Smooth muscle cell (in vitro differentiated cells): Measurements from ENCODE around the gene UTP15. TPM values are rescaled to one million over a fixed set of nuclear protein-coding genes. Genes with fewer than 3 reads are reported as not detected.

Source experiments
- DNase-seq: peaks from one replicate; lab custom pipeline; 2025; ENCODE audit not compliant: unreplicated experiment; lab: John Stamatoyannopoulos, UW
- H2AFZ ChIP-seq: fragments of 200-600 bp; sonication (generic); 2 replicates; pipeline ENCODE4 v1.6.0; 2016; ENCODE audit warnings: antibody characterized with exemption, low read depth, mild to moderate bottlenecking
- H3F3A ChIP-seq: fragments of 200-600 bp; sonication (generic); 2 replicates; pipeline ENCODE4 v1.6.0; 2017; ENCODE audit warnings: antibody characterized with exemption, low read depth
- H3K27ac ChIP-seq: fragments of 200-600 bp; sonication (generic); 2 replicates; pipeline ENCODE4 v1.5.1; 2016; ENCODE audit warnings: low read depth, mild to moderate bottlenecking
- H3K27me3 ChIP-seq: fragments of 200-600 bp; sonication (generic); 2 replicates; pipeline ENCODE4 v1.6.1; 2016; ENCODE audit warnings: low read depth, mild to moderate bottlenecking
- H3K36me3 ChIP-seq: fragments of 200-600 bp; sonication (generic); 2 replicates; pipeline ENCODE4 v1.5.1; 2016; ENCODE audit warnings: low read depth
- H3K4me1 ChIP-seq: fragments of 200-600 bp; sonication (generic); 2 replicates; pipeline ENCODE4 v1.5.1; 2016; ENCODE audit warnings: low read depth
- H3K4me2 ChIP-seq: fragments of 200-600 bp; sonication (generic); 2 replicates; pipeline ENCODE4 v1.6.0; 2016; ENCODE audit warnings: mild to moderate bottlenecking
- H3K4me3 ChIP-seq: fragments of 200-600 bp; sonication (generic); 2 replicates; pipeline ENCODE4 v1.5.1; 2016; ENCODE audit warnings: mild to moderate bottlenecking
- H3K79me2 ChIP-seq: fragments of 200-600 bp; sonication (generic); 2 replicates; pipeline ENCODE4 v1.6.0; 2016; ENCODE audit warnings: low read depth, mild to moderate bottlenecking
- H3K9ac ChIP-seq: fragments of 200-600 bp; sonication (generic); 2 replicates; pipeline ENCODE4 v1.6.0; 2016; ENCODE audit warnings: low read depth
- H3K9me3 ChIP-seq: fragments of 200-600 bp; sonication (generic); replicated peaks from 2 replicates; pipeline ENCODE4 v1.5.1; 2016; ENCODE audit warnings: low read depth
- H4K20me1 ChIP-seq: fragments of 200-600 bp; sonication (generic); 2 replicates; pipeline ENCODE4 v1.6.0; 2016; ENCODE audit warnings: low read depth
- CTCF ChIP-seq: fragments of 200-600 bp; sonication (generic); IDR thresholded peaks from 2 replicates; pipeline ENCODE4 v1.5.1; 2017; ENCODE audit warnings: borderline replicate concordance, mild to moderate bottlenecking, antibody characterized with exemption; ENCODE audit not compliant: insufficient read depth, poor library complexity, severe bottlenecking
- WGBS: methylation state at CpG from one replicate; pipeline ENCODE4 v1.1.7; 2016; ENCODE audit warnings: low lambda C conversion rate; 5-methylcytosine and 5-hydroxymethylcytosine counted together
- polyA plus RNA-seq: library from polyadenylated mRNA; unstranded; fragments of >200 nt; fragmentation: Nextera tagmentation; extraction: Ambion mirVana; gene quantifications from 2 replicates; pipeline ENCODE4 v1.2.1, GENCODE V29; 2016
- total RNA-seq: library from RNA; depleted of rRNA; stranded (reverse); fragments of >200 nt; gene quantifications from 2 replicates; pipeline ENCODE4 v1.2.3, GENCODE V29; 2014

Gene UTP15
- total and polyA plus RNA-seq, 2 experiments from 2014 or later: 10.2 to 15.2 TPM

- Histone ChIP-seq H3K79me2 (no peaks in the 10 kb centered on the region), H3K4me3 (no peak overlapping the region), H3F3A (no peaks in the 10 kb centered on the region), H3K4me1 (no peaks in the 10 kb centered on the region), H3K9ac (no peak overlapping the region), H3K9me3 (no peaks in the 10 kb centered on the region), H3K27me3 (no peaks in the 10 kb centered on the region), H3K4me2 (no peak overlapping the region), H4K20me1 (no peaks in the 10 kb centered on the region), H3K36me3 (no peaks in the 10 kb centered on the region), H2AFZ (no peak overlapping the region), H3K27ac (no peak overlapping the region)
- WGBS: 88% methylated on average over 1 of the region's 1 CpG
- DNase-seq: no peak
- TF ChIP-seq CTCF: no peak
Observed at GRCh38 chr5:73531356-73531755, 34.2 kb upstream of the UTP15 start.

- Histone ChIP-seq H4K20me1 (no peaks in the 10 kb centered on the region), H3K27ac (no peak overlapping the region), H3K4me2 (no peak overlapping the region), H3K9ac (no peak overlapping the region), H3K9me3 (no peaks in the 10 kb centered on the region), H3F3A (no peaks in the 10 kb centered on the region), H2AFZ (no peak overlapping the region), H3K27me3 (no peaks in the 10 kb centered on the region), H3K36me3 (no peaks in the 10 kb centered on the region), H3K79me2 (no peaks in the 10 kb centered on the region), H3K4me3 (no peak overlapping the region), H3K4me1 (no peaks in the 10 kb centered on the region)
- TF ChIP-seq CTCF: no peak
- 87% methylated on average over 5 of the region's 5 CpGs for WGBS
- no peak for DNase-seq
Observed at GRCh38 chr5:73532195-73532594, 33.3 kb upstream of the UTP15 start.

- H3K9ac ChIP-seq: no peak overlapping the region
- no peak for DNase-seq
- H3K27ac ChIP-seq: no peak overlapping the region
- no peaks in the 10 kb centered on the region for H3K9me3 ChIP-seq
- H3K4me1 ChIP-seq: no peaks in the 10 kb centered on the region
- H3K27me3 ChIP-seq: no peaks in the 10 kb centered on the region
- WGBS: 89% methylated on average over 5 of the region's 5 CpGs
- H4K20me1 ChIP-seq: no peaks in the 10 kb centered on the region
- no peak overlapping the region for H3K4me2 ChIP-seq
- no peaks in the 10 kb centered on the region for H3K36me3 ChIP-seq
- H2AFZ ChIP-seq: no peak overlapping the region
- H3K4me3 ChIP-seq: no peak overlapping the region
- H3K79me2 ChIP-seq: no peaks in the 10 kb centered on the region
- H3F3A ChIP-seq: no peaks in the 10 kb centered on the region
- no peak for TF ChIP-seq CTCF
Observed at GRCh38 chr5:73534011-73534644, 31.4 kb upstream of the UTP15 start.

GRCh38 chr5:73534971-73535370 lies 30.6 kb upstream of the UTP15 start:
- Histone ChIP-seq H2AFZ (no peak overlapping the region), H3K36me3 (no peaks in the 10 kb centered on the region), H4K20me1 (no peaks in the 10 kb centered on the region), H3K4me2 (no peak overlapping the region), H3K79me2 (no peaks in the 10 kb centered on the region), H3K4me3 (no peak overlapping the region), H3K9me3 (no peaks in the 10 kb centered on the region), H3K27ac (no peak overlapping the region), H3K4me1 (no peaks in the 10 kb centered on the region), H3K9ac (no peak overlapping the region), H3K27me3 (no peaks in the 10 kb centered on the region), H3F3A (no peaks in the 10 kb centered on the region)
- WGBS: 97% methylated on average over 2 of the region's 2 CpGs
- no peak for TF ChIP-seq CTCF
- DNase-seq: no peak
